GM12872 (cell line): ENCODE results near the gene SLCO4A1.

Experiments
- CTCF ChIP-seq: IDR thresholded peaks from 3 replicates; pipeline ENCODE4 v1.5.1; 2011; ENCODE audit warnings: low read depth, mild to moderate bottlenecking, low read length, moderate library complexity; ENCODE audit not compliant: insufficient read depth

The SLCO4A1 gene

DNA sequence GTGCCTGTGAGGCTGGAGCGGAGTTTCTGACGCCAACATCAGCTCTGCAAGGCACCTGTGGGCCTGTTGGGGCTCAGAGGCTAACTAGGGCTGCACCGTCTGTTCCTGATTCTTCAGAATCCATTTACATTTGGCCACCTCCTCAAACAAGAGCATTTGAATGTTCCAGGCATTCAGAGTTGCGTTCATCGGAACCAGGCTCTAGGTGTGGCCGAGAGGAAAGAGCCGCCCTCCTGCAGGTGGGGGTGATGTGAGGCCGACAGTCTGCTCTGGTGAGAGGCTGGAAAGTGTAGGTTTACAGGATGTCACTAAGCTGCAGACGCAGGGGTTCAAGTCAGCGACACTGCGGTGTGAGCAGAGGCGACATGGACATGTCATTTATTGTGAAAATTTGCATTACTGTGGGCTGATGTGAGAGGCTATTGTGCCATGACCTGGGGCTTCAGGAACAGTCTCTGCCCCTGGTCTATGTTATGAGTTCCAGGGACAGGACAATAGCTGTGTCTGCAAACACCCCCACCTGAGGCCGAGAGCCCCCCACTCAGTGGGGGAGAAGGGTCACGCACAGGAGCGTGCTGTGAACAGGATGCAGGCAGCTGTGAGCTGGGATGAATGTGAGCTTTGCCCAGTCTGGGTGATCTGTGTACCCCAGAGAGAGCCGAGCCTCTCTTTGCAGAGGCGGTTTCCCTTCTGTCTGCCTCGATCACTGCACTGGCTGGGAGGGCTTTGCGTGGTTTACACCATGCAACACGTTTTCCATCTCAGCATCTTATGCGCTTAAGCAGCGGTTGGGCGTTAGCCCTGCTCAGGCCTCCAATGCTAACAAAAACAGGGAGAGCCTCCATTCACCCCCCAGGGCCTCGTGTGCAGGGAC is 21.1 kb downstream of the SLCO4A1 start:
- no peak for TF ChIP-seq CTCF

- no peak for TF ChIP-seq CTCF
Observed at GRCh38 chr20:62664019-62664971, 22.0 kb downstream of the SLCO4A1 start.

DNA sequence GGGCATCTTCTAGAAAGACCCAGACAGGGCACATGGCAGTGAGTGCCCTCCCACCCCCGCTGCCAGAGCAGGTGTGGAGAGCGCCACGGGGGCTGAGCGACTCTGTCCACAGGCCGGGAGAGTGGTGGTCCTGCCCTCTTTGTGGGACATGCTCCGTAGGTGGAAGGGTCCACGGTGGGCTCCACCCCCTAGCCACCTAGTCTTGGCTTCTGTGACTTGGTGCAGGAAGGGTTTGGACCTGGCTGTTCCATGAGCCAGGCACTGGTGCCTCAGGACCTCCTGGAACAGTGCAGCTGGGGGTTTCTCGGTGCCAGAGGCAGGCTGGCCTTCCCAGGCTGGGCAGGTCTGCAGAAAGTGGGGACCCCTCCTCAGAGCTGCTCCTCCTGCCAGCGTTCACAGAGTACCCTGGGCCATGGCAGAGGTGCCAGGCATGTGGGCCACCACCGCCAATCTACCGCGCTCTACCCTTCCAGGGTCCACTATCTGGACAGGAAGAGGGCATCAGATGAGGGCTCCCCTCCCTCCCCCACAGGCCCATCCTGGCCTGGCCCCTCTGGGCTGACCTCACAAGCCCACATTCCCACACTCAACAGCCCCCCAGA is 23.0 kb downstream of the SLCO4A1 start:
- TF ChIP-seq CTCF: no peak

DNA sequence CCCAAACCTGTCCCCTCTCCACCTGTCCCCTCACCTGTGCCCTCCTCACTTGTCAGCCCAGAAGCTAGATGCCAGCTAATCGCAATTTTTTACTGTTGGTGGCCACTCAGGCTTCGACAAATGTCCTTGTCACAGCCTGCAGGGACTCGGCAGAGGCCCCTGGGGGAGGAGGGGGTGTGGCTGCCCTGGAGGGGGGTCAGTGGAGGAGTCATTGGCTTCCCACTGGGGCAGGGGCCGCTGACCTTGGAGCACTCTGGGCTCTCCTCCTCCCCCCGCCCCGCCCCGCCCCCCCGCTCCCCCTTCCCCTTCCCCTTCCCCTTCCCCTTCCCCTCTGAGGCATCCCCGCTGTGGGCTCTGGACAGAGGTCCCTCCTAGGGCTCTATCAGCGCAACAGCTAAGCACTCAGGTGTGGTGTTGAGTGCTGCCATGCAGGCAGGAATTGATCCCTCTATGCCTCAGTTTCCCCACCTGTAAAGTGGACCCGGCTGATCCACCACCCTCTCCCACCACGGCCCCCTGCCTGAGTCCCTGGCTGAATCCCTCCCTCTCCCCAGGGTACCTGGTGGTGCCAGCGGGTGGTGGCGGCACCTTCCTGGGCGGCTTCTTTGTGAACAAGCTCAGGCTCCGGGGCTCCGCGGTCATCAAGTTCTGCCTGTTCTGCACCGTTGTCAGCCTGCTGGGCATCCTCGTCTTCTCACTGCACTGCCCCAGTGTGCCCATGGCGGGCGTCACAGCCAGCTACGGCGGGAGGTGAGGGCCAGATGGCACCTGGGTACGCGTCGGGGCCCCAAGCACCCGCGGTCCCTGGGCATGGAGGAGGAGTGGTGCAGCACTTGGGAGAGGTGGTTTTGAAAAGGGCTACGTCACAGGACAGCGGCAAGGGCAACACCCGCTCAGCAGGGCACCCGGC is 23.8 kb downstream of the SLCO4A1 start:
- TF ChIP-seq CTCF: no peak

DNA sequence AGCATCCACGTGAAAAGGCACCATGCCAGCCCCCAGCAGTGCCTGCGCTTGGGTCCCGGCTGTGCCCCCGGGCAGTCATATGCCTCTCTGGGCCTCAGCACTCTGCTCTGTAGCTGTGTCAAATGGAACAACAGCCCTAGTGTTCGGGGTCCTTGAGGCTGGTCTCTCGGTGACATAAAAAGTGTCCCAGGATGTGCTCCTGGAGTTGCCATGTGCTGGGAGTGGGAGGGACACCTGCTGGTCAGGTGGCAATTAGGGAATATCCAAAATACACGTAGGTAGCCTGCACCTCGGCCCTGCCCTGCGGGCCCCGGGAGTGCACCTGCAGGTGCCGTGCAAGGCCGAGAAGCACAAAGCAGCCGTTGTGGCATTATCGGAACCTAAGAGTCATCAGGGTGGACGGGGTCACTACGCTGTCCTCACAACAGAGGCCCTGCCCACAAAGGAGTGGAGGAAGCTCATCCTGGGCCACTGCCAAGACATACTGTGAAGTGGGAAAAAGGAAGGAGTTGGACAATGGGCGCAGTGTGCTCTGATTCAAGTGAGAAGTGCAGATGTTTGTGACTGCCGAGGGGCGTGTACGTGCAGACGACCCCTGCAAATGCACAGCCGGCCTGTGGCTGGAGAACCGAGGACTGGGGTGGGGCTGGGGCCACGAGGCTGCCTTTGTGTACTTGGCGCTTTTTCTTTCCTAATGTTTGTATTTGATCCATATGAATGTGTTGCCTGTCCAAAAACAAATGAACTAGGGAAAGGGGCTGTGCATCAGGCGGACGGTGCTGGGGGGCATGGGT is 24.6 kb downstream of the SLCO4A1 start:
- TF ChIP-seq CTCF: no peak

DNA sequence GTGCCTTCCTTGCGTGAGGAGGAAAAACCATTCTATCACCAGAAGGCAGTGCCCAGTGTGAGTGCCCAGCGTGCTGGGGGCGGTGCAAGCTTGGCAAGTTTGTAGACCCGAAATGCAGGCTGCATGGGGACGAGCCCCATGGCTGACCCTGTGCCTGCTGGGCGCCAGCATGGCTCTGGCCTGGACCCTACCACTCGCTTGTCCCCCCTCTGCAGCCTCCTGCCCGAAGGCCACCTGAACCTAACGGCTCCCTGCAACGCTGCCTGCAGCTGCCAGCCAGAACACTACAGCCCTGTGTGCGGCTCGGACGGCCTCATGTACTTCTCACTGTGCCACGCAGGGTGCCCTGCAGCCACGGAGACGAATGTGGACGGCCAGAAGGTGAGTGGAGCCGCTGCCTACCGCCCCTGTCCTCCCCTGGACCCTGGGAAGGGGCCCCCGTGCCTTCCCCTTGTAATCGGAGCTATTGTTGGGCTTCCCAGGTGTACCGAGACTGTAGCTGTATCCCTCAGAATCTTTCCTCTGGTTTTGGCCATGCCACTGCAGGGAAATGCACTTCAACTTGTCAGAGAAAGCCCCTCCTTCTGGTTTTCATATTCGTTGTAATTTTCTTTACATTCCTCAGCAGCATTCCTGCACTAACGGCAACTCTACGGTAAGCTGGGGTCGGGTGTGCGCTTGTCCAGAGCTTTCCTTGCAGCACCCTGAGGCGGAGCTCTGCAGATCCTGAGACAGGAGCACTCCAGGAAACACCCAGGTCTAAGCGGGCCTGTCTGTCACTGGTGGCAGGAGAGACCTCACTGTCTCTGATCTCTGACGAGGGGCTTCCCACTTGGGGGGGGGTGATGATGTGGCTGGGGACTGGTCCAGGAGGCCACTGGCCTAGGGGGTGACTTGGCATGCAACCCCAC is 25.5 kb downstream of the SLCO4A1 start:
- TF ChIP-seq CTCF: no peak
